ENCODE results near the gene ATP9A. TPM values are rescaled to one million over a fixed set of nuclear protein-coding genes. Genes with fewer than 3 reads are reported as not detected.

The ATP9A gene
- total RNA-seq, 1 donor from 2014 or later: 24.6 TPM

GRCh38 chr20:51595744-51596143, 172.4 kb downstream of the ATP9A start:
- no peak for DNase-seq

- peak; percentile 86 for DNase-seq
Observed at GRCh38 chr20:51595058-51595532, 173.1 kb downstream of the ATP9A start.

- no peak for DNase-seq
Observed at GRCh38 chr20:51594236-51595057, 173.7 kb downstream of the ATP9A start.

DNA sequence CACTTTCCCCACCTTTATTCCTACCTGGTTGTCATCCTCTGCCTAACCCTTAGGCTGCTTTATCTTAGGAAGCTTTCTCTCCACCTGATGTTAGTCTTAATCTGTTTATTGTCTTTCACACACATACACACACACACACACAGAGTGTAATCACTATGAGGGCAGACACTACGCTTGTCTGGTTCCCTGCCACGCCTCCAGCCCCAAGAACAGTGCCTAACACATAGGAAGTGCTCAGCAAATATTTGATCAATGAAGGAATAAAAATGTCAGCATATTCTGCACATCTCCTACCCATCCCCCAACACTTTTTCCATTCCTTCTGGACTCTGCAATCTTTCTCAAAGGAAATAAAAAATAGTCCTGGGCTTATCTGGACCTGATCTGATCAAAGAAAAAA, 174.6 kb downstream of the ATP9A start:
- no peak for DNase-seq

DNA sequence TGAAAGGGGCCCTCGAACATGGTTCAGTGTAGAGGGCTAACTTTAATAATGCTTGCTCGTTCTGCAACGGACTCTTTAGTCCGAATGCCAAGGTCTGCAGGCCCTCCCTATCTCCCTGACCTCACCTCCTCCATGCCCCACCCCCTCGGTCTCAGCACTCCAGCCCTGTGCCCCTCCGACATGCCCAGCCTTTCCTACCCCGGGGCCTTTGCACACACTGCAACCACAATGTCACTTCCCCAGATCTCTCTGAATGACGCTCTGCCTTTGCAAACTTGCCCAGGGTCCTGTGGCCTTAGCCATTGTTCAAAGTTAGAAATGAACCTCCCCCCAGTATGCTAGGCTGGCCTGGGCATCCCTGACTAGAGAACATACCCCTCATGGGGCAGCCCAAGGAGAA, 175.6 kb downstream of the ATP9A start:
- DNase-seq: no peak

DNA sequence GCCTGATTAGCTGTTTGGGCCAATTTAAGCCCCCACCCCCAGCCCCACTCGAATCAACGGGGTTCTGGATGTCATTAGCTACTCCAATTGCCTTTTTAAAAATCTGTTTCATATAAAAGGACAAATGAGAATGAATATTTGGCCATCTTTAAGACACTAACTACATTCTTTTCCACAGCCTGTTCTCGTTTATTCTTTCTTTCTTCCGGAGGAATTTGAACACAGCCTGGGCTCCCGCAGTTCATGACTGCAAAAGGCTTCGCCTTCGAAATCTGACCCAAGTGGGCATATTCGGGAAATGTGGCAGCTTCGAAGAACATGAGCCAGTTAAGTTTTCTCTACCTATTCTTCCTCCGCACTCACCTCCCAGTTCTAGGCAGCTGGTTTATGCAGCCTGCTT, 176.3 kb downstream of the ATP9A start:
- DNase-seq: peak; percentile 70

- no peak for DNase-seq
Observed at GRCh38 chr20:51588762-51589161, 179.4 kb downstream of the ATP9A start.

DNA sequence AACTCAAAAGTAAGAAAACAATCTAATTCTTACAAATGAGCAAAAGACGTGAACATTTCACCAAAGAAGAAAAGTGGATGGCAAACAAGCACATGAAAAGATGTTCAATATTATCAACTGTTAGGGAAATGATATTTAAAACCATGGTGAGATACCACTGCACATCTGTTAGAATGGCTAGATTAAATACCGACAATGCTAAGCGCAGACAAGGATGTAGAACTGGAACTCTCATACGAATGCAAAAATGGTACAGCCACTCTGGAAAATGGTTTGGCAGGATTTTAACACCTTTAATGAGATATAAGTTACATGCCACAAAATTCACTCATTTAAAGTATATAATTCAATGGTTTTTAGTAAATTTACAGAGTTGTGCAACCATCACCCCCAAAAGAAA, 181.0 kb downstream of the ATP9A start:
- DNase-seq: no peak

- no peak for DNase-seq
Observed at GRCh38 chr20:51586005-51586440, 182.2 kb downstream of the ATP9A start.

DNA sequence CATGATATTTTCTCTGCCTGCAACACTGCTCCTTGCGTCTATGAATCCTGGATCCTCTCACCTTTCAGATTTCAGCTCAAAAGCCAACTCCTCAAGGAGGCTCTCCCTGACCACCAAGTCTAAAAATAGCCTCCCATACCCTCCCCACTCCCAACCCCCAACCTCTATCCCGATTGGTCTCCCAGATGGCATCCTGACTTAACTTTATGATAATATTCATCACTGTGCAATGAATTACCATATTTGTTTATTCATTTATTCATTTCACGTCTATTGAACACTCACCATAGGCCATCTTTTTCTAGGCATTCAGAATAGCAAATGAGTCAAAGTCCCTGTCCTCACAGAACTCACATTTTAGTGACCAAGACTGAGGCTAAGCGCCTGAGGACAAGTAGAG, 183.0 kb downstream of the ATP9A start:
- no peak for DNase-seq

GRCh38 chr20:51584737-51585136, 183.5 kb downstream of the ATP9A start:
- no peak for DNase-seq

GRCh38 chr20:51584116-51584515, 184.1 kb downstream of the ATP9A start:
- no peak for DNase-seq

DNA sequence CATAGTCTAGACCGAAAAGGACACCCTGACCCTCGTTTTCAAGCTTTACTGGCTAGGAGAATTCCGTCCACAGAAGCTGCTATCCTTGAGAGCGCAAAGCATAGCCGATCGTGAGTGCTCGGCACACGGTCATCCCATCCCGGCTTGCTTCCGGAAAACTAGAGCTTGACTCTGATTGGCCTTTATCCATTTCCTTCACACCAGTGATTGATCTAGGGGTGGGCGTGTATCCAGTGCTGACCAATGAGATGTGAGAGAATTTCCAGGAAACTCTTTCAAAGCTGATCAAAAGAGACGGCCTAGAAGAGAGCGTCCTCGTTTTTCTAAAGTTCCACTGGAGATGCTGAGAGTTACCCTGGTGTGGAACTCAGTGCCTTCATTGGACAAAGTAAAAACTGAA, 184.7 kb downstream of the ATP9A start:
- DNase-seq: no peak

DNA sequence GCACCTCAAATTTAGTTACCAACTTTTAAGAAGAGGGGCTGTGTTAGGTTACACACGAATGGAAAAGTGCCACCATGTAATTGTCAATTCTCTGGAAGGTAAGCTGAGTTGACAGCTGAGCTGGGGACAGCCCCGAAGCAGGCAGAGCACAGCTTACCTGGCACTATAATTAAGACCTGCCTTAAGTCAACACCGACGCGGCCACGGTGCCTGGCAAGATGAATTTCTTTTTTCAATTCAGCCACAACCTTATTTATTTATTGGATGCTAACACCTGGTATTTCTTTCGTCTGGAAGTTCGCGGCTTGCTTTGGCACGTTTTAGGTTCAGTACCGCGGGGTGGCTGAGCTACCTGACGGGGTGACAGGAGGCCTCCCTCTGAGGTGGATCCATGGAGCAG, 185.1 kb downstream of the ATP9A start:
- DNase-seq: no peak

GRCh38 chr20:51581571-51581970, 186.6 kb downstream of the ATP9A start:
- no peak for DNase-seq

DNA sequence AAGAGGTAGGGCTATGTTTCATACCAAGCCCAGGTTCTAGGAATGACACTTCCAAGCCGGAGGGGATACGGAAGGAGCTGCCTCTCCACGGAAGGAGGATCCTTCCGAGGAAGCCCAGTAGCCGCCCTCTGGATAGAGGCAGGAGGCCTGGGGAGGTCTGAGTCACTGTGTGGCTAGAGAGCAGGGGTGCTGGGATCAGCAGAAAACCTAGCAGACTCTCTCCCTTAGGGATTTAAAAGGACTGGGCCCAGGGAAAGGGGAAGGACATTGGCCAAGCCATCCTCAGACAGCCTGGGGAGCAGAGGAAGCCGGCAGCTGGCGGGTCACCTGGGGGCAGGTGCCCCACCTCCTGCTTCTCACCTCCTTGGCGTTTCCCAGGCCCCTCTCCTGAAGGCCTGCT, 189.1 kb downstream of the ATP9A start:
- DNase-seq: no peak

- DNase-seq: no peak
Observed at GRCh38 chr20:51578145-51578459, 190.1 kb downstream of the ATP9A start.

GRCh38 chr20:51577432-51578144, 190.6 kb downstream of the ATP9A start:
- DNase-seq: no peak

DNA sequence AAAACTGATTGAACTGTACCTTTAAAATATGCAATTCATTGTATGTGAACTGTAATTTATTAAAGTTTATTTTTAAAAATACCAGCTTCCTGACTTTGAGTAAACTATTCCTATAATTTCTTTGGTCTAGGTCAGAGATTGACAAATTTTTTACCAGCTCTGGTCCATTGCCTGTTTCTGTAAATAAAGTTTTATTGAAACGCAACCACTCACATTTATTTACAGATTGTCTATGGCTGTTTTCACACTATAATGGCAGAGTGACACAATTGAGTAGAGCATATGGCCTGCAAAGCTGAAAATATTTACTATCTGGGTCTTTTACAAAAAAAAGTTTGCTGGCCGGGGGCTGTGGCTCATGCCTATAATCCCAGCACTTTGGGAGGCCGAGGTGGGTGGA, 192.7 kb downstream of the ATP9A start:
- DNase-seq: no peak

DNA sequence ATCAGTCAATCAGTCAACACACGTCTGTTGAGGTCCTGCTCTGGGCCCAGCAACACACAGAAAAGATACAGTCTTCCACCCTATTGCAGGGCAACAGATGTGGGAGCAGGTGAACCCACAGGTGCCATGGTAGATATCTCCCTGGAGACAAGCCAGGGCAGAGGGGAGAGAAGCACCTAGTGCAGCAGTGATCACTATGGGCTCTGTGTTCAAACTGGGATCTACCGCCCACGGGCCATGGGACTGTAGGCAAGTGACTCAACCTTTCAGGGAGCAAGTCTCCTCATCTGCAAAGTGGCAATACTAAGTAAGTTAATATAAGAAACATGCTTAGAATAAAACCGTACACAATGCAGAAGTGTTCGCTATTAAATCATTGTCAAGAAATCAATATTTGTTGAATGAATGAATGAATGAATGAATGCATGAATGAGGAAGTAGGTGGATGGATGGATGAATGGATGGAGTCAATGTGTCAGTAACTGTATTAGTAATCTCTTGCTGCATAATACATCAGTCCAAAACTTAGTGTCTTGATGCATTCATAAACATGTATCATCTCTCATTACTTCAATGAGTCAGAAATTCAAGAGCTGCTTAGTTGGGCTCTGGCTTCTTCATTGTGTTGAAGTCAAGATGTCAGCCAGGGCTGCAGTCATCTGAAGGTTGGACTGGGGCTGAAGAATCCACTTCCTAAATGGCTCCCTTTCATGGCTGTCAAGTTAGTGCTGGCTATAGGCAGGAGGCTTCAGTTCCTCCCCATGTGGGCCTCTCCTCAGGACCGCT, 193.7 kb downstream of the ATP9A start:
- no peak for DNase-seq

DNA sequence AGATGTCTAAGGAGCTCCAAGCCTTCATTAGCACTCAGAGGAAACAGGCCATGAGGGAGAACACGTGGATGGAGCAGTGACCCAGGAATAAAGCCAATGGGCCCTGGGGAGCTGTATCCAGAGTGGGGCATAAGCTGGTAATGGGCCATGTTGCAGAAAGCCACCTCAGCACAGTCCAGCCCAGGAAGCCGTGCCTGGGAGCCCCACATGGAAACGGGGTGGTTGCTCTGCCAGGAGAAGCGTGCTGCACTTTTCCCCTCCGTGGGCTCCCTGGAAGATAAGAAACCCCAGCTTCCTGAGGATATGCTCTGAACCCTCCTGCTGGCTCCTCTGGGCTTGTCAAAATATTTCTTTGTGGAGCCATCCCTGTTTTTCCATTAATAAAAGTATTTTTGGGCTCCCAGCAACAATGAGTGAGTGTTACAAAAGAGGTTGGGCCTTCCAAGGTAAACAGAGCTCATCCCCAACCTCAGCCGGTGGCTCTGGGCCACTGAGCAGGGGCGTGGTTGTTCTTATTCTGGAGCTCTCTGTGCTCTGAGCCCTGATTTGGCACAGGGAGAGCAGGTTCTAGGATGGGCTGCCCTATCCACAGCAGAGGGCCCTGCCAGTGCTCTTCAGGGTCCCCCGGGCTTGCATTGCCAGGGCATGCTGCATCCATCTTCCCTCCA, 194.5 kb downstream of the ATP9A start:
- DNase-seq: no peak

DNA sequence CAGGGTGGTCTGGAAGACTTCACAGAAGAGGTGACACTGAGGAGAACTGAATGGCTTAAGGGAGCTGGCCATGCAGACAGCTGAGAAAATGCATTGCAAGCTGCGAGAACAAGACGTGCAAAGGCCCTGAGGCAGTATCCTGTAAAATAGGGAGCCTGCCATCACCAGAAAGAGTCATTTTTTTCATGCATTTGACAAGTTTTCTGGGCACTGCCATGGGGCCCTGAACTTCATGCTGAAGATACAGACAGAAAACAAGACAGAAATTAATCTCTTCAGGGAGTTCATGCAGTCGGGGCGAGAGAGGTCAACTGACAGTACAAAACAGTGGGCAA, 196.8 kb downstream of the ATP9A start:
- no peak for DNase-seq

Data from skin of body (tissue), 2 donors.